GM10266 (cell line): ENCODE results near the gene PSMC1.

Experiments used
- DNase-seq: peaks from one replicate; pipeline ENCODE4 v3.0.0; 2012; ENCODE audit errors: extremely low spot score
- TF ChIP-seq, protein P1 (sequence below): IDR thresholded peaks from 2 replicates; pipeline ENCODE4 v1.5.1; 2012; ENCODE audit warnings: mild to moderate bottlenecking, low read depth; ENCODE audit not compliant: control insufficient read depth, insufficient read depth; ENCODE audit errors: missing control alignments

PSMC1 gene

DNA sequence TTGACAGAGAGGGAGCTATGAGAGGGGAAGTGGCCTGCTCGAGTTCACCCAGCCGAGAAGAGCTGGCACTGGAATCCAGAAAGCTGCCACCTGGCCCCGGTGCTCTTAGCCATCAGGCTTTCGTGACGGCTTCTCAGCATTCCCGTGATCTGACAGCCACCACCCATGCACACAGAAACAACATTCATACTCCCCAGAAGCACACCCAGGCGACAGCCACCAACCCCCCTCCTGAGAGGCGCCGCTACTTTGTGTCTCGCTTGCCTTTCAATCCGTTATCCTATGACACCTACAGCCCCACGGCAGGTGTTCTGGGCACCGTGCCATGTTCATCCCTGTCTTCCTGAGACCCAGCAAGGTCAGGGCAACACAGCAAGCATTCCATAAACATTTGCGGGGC, 31.4 kb downstream of the PSMC1 start:
- TF ChIP-seq, protein P1, sequence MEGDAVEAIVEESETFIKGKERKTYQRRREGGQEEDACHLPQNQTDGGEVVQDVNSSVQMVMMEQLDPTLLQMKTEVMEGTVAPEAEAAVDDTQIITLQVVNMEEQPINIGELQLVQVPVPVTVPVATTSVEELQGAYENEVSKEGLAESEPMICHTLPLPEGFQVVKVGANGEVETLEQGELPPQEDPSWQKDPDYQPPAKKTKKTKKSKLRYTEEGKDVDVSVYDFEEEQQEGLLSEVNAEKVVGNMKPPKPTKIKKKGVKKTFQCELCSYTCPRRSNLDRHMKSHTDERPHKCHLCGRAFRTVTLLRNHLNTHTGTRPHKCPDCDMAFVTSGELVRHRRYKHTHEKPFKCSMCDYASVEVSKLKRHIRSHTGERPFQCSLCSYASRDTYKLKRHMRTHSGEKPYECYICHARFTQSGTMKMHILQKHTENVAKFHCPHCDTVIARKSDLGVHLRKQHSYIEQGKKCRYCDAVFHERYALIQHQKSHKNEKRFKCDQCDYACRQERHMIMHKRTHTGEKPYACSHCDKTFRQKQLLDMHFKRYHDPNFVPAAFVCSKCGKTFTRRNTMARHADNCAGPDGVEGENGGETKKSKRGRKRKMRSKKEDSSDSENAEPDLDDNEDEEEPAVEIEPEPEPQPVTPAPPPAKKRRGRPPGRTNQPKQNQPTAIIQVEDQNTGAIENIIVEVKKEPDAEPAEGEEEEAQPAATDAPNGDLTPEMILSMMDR: no peak
- no peak for DNase-seq

DNA sequence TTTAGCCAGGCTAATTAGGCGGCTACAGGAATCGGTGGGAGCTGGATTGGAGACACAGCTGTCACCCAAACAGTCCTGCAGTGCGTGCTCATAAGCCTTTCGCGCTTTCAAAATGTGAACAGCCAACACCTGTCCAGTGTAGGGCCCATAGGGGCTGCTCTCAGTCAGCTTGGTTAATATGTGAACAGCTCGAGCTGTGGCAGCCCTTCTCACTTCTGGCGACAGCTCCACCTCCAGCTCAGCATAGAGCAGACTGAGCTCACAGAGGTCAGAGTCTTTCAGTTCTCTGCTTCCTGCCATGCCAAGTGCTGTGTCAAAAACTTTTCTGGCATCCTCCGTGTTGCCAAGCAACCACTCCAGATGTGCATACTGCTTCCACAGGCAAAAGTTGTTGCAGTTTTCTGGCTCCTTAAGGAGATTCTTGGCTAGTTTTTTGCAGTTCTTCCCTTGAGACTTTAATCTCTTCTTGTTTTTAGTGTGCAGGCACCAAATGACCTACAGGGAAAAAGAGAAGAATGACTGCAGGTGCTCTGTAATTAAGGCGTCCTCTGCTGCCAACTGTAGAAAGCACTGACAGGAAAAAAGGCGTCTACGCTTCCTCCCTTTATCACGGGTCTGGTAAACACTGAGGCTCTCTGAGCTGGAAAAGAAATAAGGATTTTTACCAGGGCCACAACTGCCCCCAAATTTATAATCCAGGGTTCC, 32.5 kb downstream of the PSMC1 start:
- TF ChIP-seq, protein P1: peak; percentile 8
- no peak for DNase-seq

DNA sequence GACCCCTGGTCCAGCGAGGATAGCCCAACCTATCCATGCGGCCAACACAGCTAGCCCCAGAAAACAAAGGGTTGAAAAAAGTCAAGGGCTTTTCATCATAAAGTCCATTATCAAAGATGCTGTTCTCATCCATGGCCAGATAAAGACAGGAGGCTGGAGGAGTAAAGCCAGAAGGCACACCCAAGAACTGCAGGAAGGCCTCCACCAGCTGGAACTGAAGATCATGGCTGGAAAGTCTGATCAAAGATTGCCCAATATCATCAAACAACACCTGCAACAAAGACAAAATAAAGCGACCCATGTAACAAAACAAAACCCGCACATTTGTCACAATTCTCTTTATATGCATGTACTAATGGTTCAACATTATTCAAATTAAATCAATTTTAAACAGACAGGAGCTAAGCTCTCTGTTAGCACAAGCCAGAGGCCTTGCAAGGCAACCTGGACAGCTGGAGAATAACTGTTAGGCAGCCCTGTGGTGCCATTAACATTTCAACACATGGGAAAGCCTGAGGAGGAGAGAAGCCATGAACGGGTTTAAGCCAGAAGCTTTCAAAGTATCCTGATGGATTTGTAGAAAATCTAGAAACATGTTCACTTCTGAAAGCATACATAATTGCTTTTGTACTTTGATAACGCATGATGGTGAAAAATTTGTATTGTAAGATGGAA, 34.1 kb downstream of the PSMC1 start:
- TF ChIP-seq, protein P1: no peak

DNA sequence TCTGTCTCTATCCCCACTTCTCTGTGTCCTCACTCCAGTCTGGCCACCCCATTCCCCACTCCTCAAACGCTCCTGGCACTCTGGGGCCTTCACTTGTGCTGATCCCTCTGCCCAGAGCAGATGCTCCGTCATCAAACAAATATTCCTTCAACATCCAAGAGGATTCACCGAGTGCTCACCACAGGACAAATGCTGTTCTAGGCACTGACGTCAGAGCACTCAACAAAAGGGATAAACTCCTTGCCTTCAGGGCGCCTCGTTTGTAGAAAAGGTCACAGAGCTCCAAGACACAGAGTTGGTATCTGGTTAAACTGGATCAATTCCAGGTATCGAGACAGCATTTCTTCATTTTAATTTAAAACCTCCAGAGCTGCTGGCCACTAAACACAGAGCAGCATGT, 35.3 kb downstream of the PSMC1 start:
- TF ChIP-seq, protein P1: no peak
- no peak for DNase-seq

More for the DNA sequence above, 34.1 kb downstream of the PSMC1 start:
- no peak for DNase-seq

DNA sequence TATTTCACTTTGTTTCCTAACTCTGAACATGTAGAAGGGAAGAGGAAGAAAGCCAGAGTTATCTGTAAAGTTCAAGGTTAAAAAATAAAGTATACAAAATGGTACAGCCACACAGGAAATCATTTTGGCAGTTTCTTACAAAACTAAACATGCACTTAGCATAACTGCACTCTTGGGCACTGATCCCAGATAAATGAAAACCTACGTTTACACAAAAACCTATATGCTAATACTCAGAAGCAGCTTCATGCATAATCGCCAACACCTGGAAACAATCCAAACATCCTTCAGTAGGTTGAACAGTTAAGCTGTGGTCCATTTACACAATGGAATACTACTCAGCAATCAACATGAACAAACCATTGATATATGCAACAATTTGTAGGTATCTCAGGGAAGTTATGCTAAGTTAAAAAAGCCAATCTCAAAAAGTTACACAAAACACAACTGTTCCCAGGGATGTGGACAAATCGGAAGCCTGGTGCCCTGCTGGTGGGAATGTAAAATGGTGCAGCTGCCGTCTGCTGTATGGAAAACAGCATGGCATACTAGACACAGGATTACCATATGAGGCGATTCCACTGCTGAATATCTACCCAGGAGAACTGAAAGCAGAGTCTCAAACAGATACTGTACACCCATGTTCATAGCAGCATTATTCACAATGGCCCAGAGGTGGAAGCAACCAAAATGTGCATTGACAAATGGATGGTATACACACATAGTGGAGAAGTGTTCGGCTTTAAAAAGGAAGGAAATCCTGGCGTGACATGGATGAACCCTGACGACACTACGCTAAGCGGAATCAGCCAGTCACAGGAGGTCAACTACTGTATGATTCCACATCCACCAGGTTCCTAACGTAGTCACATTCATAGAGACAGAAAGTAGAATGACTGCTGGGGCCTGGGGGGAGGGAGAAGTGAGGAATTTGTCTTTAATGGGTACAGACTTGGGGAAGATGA, 37.7 kb downstream of the PSMC1 start:
- DNase-seq: no peak
- TF ChIP-seq, protein P1: no peak

DNA sequence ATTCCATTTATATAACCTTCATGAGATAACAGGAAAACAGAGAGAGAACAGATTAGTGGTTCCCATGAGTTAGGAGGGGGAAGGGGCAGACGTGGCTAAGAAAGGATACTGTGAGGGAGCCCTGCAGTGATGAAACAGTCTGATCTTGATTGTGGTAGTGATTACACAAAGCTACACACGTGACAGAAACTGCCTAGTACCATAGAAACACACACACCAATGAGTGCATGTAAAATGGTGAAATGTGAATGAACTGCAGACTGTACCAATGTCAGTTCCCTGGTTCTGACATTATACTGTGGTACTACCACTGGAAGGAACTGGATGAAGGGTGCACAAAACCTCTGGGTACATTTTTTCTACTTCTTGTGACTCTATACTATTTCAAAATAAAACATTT, 38.5 kb downstream of the PSMC1 start:
- no peak for DNase-seq
- TF ChIP-seq, protein P1: no peak
